Activated T-helper 9 cell treated with anti-CD3 and anti-CD28 coated beads, Interleukin-2, amount 50 U/mL, for 16 hours (primary cell): ENCODE results near the gene FGD6.
"Not testable (repeated sequence)": the region's sequence is repeated elsewhere in the genome, so short reads cannot be mapped to it uniquely, and the experiment has no call there.

Experiments used
- DNase-seq: peaks from one replicate; pipeline ENCODE4 v3.0.0-alpha.2; 2020; ENCODE audit warnings: low read depth

The FGD6 gene

GRCh38 chr12:95205016-95205624, 12.1 kb downstream of the FGD6 start:
- DNase-seq, result no peak

- DNase-seq, result no peak
These were observed 13.0 kb downstream of the FGD6 start for GRCh38 chr12:95204141-95204866.

- no peak for DNase-seq
These were observed 13.7 kb downstream of the FGD6 start for GRCh38 chr12:95203487-95204030.

- no peak for DNase-seq
These were observed 14.4 kb downstream of the FGD6 start for GRCh38 chr12:95202691-95203486.

- DNase-seq, result no peak
These were observed 16.1 kb downstream of the FGD6 start for GRCh38 chr12:95201056-95201670.

GRCh38 chr12:95200128-95200894, 17.0 kb downstream of the FGD6 start:
- no peak for DNase-seq

- DNase-seq, result no peak
These were observed 18.4 kb downstream of the FGD6 start for GRCh38 chr12:95198914-95199313.

GRCh38 chr12:95197636-95198035, 19.6 kb downstream of the FGD6 start:
- DNase-seq, result no peak

GRCh38 chr12:95196875-95197569, 20.2 kb downstream of the FGD6 start:
- DNase-seq, result not testable (repeated sequence)

GRCh38 chr12:95195122-95195521, 22.1 kb downstream of the FGD6 start:
- no peak for DNase-seq

- DNase-seq, result no peak
These were observed 24.1 kb downstream of the FGD6 start for GRCh38 chr12:95193139-95193538.

GRCh38 chr12:95192271-95192670, 25.0 kb downstream of the FGD6 start:
- DNase-seq, result no peak

- no peak for DNase-seq
These were observed 26.1 kb downstream of the FGD6 start for GRCh38 chr12:95191060-95191696.

- no peak for DNase-seq
These were observed 29.3 kb downstream of the FGD6 start for GRCh38 chr12:95187865-95188415.

- no peak for DNase-seq
These were observed 31.4 kb downstream of the FGD6 start for GRCh38 chr12:95185854-95186253.

- DNase-seq, result no peak
These were observed 32.2 kb downstream of the FGD6 start for GRCh38 chr12:95185072-95185471.

GRCh38 chr12:95184121-95184520, 33.1 kb downstream of the FGD6 start:
- DNase-seq, result no peak

- no peak for DNase-seq
These were observed 34.3 kb downstream of the FGD6 start for GRCh38 chr12:95182868-95183415.

- no peak for DNase-seq
These were observed 36.2 kb downstream of the FGD6 start for GRCh38 chr12:95181103-95181502.

- no peak for DNase-seq
These were observed 38.3 kb downstream of the FGD6 start for GRCh38 chr12:95179011-95179410.
